ENCODE data around the gene NKX2-3. TPM values are rescaled to one million over a fixed set of nuclear protein-coding genes. Genes with fewer than 3 reads are reported as not detected.

NKX2-3 gene
- total RNA-seq: not detected in 2 replicates

DNA sequence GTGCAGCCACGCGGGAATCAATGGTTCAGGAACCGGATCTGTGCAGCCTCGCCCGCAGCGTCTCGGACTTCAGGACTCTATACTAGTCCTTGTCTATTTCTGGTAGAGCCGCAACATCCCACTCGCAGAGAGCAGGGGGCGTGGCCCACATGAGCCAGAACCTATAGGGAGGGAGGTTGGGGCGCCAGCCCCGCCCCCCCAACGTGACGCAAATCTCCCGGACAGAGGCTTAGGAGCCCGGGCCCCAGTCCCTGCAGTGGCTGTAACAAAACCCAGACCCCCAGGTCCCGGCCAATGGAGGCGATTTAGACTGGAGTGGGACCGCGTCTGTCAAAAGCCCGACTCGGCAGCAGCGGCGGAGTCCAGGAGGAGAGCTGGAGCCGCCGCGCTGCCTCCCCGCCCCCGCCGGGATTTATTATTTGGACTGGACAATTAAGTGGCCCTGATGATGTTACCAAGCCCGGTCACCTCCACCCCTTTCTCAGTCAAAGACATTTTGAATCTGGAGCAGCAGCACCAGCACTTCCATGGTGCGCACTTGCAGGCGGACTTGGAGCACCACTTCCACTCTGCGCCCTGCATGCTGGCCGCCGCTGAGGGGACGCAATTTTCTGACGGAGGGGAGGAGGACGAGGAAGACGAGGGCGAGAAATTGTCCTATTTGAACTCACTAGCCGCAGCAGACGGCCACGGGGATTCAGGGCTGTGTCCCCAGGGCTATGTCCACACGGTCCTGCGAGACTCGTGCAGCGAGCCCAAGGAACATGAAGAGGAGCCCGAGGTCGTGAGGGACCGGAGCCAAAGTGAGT lies at the start of gene NKX2-3:
Gene NKX2-3, plus strand, starts transcription at position 256 of the 809 bp plus-strand sequence. Its CDS starts 190 bp downstream, at position 446.
- peak; percentile 11 to 56 for DNase-seq (ENCODE audit: low read depth in 2 of 2)

DNA sequence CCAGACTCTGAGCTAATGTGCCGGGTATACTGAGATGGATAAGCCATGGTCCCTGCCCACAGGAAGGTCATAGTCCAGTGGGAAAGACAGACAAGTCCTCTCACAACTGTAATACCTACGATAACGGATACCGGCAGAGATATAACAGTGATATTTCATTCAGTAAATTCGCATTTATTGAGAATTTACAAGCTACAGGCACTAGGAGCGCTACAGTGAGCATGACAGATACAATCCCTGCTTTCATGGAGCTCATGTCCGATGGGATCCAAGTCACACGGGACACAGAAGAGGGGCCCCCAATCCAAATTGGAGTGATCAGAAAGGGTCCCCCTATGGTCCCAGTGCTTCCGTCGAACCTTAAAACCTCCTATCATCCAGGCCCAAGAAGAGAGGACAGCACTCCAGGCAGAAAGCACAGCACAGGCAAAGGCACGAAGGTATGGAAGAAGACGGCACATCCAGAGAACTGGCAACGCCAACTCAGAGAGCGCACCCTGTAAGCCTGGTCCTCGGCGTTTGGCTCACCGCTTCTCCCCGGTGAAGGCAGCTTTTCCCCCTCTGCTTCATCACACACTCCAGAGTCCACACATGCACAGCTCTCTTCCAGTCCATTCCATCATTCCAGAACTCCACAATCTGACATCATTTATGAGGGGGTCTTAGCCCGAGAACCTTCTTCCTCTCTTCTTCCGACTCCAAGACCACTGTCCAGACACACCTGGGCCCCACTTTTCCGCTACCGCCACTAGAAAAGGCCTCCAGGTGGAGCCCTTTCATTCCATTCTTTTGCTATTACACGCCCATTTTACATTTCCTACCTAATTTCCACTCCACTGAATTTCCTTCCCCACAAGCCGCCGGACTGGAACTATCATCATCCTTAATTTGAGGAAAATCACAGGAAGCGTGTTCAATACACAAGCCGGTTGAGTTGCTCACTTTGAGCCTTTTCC lies 47.8 kb upstream of the NKX2-3 start:
- DNase-seq (ENCODE audit: low read depth in 2 of 2): no peak

DNA sequence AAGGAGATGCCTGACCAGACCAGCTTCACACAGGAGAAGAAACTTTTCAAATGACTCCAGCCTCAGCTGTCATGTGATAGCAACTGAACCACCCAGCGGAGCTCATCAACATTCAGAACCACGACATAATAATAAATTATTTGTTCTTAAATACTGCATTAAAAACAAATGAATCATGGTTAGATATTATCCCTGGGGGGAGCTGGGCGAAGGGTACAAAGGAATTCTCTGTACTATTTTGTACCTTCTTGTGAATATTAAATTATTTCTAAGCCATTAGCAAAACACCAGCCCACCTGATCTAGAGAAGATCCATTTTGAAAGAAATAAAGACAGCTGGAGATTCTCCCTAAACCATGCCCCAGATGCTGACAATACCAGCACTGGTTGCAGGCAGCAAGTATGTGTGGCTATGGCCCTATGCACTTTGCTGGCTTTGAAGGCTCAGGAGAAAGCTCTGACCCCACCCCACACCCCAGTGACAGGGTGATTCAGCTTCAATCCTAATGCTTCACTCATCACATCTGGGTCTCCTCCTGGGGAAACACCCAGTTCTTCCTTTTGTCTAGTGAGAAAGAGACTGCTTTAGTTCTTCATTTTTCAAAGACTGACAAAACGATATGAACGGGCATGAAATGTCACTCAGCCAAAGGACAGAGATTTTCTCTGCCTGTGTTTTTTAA lies 45.5 kb upstream of the NKX2-3 start:
- DNase-seq (ENCODE audit: low read depth in 2 of 2): no peak

DNA sequence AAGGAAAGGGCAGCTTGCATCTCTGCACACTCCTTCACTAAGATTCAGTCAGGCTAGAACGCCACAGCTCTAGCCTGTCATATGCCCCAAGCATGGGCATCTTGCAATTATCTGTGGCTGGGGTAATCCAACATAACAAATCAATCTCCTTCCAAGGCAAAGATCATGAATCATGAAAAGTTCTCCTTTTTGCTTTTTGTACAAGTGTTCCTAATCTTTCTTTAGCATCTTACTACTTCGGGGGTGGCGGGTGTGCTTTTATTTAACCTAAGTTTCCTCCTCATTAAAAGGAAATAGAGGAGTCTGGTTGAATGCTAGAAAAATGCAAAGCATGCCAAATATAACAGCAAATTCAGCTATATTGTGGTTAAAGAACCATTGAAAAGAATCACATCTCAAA lies 43.5 kb upstream of the NKX2-3 start:
- DNase-seq (ENCODE audit: low read depth in 2 of 2): no peak

DNA sequence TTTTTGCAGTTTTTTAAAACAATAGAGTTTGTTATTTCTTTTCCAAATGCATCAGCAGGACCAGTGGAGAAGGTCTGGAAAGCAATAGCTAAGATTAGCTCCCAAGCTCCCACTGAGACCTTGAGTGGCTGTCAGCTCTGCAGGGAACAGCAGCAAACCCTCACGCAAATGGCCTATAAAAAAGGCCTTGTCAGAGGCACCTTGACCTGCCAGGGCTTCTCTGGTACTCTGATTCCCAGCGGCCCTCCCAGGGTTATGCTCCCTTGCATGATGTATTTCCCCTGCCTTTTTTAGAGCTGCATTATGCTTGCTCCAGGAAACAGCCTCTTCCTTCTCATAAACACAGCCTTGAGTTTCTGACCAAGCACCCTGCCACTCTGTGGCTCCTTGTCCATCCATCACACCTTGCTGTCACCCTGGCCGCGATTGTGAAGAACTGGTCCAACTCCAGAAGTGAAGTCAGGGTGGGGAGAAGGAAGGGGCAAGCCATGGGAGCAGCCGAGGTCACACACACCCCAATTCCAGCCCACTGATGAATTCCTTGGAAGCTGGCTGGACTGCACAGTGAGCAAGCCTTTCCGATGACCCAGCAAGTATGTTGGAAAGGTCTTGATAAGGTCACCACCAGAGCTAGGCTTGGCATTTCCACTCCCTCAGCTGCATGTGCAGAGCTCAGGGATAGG lies 35.3 kb upstream of the NKX2-3 start:
- no peak for DNase-seq (ENCODE audit: low read depth in 2 of 2)

DNA sequence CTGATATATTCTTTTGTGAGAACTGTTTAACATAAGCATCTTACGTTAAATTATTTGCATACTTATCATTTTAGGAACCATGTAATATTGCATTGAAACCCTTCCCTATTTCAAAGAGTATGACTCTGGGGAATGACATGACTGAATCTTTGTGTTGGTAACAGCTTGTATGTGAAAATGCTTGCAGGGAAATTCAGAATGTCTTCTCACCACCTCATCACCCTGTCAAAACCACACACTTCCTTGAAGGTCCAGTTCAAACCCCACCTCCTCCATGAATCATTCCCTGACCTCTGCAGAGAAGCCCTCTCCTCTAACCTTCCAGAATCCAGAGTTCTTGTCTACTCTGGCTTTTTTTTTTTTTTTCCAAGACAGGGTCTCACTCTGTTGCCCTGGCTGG lies 26.3 kb upstream of the NKX2-3 start:
- no peak for DNase-seq (ENCODE audit: low read depth in 2 of 2)

GRCh38 chr10:99507265-99507664 lies 25.5 kb upstream of the NKX2-3 start:
- no peak for DNase-seq (ENCODE audit: low read depth in 2 of 2)

GRCh38 chr10:99513061-99513460 lies 19.7 kb upstream of the NKX2-3 start:
- DNase-seq (ENCODE audit: low read depth in 2 of 2): no peak

- no peak for DNase-seq (ENCODE audit: low read depth in 2 of 2)
Observed at GRCh38 chr10:99519690-99520039, 13.1 kb upstream of the NKX2-3 start.

DNA sequence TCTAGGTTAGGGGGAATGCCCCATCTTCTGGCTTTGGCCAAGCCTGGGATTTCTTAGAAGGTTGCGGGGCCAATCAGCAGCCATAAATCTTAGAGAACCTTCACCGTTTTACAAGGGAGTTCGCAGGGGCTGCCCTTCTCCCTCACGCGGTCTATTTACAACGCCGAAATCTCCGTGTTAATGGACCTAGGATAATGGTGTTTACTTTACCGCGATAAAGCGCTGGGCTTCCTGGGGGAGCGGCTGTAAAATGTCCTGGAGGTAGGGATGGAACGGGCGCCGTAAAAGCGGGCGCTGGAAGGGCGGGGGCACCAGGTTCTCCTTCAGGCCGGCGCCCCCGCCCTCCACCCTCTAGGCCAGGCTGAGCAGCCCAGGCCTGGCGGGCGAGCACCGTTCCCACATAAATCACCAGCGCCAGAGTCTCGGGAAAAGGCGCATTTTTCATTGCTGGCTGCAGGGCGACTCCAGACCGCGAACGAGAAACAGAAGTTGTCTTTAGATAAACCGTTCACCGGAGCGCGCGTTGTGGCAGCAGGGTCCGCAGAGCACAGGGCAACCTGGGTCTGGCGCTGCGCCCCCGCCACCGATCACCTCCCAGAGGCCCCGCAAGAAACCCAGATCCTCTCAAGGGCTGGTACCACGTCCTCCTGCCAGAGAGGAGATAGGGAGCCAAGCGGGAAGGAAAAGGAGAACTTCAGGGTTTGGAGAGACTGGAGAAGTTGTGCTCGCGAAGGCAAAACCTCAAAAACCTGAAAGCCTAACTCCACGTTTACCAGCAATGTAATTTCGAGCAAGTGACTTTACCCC lies 12.5 kb upstream of the NKX2-3 start:
- DNase-seq (ENCODE audit: low read depth in 2 of 2): no peak

DNA sequence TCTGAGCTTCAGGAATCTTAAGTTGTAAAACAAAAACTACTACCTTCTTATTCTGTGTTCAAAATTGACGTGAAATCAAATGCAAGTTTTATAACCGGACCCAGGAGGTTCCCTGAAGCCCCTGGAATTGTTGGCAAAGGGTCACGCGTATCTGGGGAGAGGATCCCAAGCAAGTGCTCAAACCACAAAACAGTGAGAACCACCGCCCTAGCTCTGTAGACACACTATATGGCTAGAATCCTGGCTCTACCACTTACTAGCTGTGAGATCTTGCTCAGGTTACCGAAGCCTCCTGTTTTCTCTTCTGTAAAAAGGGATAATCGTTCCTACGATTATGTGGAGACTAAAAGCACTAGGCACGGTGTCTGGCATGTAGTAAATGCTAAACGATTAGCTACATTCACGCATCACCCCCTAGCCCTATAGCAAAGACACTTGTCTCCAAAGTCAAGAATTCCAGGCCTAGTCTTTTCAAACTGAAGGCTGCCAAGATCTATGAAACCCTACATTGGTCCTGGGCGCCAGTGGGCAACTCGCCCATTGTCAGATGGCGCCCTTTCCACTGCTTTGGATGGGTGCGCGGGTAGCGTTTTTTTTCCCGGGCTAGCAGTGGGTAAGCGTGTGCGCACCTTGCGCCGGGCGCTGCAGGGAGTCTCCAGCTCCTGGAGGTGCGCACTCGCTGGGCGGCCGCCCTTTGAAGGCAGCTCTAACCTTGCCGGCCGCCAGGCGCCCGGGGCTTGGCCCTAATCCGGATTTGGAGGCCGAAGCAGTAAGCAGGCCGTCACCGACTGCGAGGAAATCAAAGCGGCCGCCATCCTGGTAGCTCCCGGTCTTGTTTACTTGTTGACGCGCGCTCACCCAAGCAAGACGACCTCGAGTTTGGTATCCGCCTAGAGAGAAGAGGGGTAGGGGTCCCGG lies 11.6 kb upstream of the NKX2-3 start:
- no peak for DNase-seq (ENCODE audit: low read depth in 2 of 2)

DNA sequence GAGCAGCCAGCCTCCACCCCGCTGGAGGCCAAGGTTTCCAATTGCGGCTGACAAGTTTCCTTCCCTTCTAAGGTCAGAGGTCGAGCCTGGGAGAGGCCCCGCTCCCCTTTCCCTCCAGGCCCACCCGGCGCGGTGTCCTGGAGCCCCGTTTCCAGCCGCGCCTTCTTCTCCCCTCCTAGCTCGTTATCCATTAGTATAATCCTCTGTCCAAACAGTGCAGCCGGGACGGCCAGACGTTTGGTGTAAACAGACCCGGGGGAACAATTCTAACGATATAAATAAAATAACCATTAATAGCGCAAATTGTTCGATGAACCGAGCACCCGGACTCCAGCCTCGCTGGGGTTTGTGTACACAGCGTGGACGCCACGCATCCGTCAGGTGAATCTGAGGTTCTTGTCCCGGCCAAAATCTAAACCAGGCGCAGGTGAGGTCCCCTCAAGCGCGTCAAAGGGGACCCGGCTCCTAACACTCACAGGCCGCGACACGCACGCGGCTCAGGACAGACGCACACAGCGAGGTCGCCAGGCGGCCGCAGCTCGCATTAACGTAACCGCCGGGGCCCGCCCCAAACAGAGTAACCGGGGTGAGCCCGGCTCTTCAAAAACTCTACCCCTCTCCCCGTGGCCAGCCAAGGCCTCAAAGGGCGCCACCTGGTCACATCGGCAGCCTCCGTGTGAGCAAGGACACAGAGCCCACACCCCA lies 10.8 kb upstream of the NKX2-3 start:
- no peak for DNase-seq (ENCODE audit: low read depth in 2 of 2)

GRCh38 chr10:99522470-99523250 lies 10.1 kb upstream of the NKX2-3 start:
- no peak for DNase-seq (ENCODE audit: low read depth in 2 of 2)

DNA sequence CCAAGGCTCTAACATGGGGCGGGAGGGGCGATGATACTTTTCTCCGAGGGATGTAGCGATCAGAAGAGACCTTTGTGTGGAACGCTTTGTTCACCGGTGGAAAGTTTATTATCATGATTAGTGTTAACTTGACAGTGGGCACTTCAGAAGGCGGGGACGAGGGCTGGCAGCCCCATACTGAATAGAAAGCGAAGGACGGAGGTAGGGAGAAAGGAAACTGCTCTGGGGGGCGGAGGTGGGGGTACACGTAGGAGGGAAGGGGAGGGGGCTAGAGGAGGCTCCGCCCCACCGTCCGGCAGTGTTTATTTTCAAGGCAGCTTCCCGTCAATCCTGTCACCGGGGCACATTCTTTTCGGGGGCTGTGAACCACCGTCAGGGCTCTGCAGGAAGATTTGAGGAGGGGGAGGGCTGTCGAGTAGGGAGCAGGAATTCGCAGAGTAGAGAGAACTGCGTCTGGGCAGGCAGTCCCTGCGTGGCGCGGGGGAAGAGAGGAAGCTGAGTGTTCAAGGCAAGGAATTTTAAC lies 9.4 kb upstream of the NKX2-3 start:
- DNase-seq (ENCODE audit: low read depth in 2 of 2): no peak

DNA sequence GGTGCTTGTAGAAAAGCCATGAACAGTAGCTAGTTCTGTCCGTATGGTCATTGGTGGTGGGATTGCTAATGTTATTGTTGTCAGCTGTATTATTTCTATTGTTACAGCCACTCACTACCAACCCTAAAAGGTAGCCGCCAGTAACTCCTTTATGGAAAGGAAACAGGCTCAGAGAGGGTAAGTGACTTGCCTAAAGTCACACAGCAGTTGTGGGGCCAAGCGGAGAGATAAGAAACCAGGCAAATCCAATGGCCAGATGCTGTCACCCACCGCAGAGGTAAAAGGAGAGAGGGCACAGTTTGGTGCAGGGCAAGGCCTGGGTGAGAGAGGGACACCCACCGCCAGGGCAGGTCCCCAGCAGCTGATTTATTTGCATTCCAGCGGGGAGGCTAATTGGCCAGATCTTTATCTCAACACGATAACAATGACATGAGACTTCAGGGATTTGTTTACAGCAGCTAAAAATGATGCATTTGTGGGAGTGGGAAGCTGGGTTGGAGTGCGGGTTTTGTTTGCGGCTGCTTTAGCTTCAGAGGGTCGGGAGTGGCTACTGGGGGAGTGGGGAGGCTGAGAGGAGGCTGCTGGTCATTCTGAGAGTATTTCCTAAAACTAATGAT lies 8.6 kb upstream of the NKX2-3 start:
- no peak for DNase-seq (ENCODE audit: low read depth in 2 of 2)

DNA sequence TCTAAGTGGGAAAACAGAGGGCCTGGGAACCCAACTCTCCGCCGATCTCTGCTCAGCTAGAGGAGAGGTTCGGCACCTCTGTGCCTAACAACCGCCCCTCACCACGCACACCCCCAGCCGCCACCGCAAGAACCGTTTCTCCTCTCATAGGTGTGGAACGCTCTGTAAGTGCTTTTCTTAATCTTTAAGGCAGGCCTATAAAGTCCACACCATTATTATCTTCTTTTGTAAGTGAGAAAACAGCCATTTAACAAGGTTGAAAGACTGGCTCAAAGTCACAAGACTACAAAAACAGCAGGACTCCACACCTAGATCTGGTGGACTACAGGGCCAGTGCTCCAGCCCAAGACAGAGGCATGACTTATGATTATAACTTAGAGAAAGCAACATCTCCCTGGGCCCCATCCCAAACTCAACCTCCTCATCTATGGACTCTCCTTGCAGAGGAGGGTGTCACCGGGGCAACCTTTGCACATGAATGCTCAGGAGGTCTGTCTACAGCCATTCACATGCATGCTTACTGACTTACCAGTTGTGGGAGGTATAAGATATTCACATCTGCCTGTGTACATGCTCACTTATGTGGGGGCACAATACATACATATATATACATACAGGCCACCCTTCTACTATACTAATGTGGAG lies 7.9 kb upstream of the NKX2-3 start:
- no peak for DNase-seq (ENCODE audit: low read depth in 2 of 2)

DNA sequence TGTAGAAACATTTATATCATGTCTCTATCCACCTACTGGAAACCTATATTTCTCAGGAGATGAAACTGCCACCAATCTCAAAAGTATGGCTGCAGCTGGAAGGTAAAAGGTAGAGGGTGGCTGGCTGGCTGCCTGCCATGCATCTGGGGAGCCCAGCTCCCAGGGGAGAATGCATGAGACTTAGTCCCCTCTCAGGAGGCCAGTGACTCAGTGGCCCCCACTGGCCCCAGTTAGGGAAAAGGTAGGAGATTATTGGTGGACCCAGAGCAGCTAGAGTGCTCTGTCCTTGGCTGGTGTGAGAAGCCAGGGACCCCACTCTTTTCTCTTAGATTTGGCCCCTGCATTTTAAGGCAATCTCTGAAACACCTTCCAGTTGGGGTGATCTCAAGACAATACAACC lies 6.8 kb upstream of the NKX2-3 start:
- DNase-seq (ENCODE audit: low read depth in 2 of 2): no peak
